Epithelial cell of esophagus (primary cell): Measurements from ENCODE around the gene KCNE4.

Experiments used
- DNase-seq: peaks from one replicate; pipeline ENCODE4 v3.0.0; 2010; ENCODE audit warnings: low read depth
- H3K4me3 ChIP-seq: 2 replicates; pipeline ENCODE4 v1.5.1; 2011; ENCODE audit warnings: mild to moderate bottlenecking, low read length, control low read depth
- CTCF ChIP-seq: IDR thresholded peaks from 2 replicates; pipeline ENCODE4 v1.5.1; 2011; ENCODE audit warnings: low read depth, mild to moderate bottlenecking, low read length, control low read depth, inconsistent platforms; ENCODE audit not compliant: insufficient read depth; ENCODE audit errors: missing control alignments

Gene KCNE4, protein sequence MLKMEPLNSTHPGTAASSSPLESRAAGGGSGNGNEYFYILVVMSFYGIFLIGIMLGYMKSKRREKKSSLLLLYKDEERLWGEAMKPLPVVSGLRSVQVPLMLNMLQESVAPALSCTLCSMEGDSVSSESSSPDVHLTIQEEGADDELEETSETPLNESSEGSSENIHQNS

GRCh38 chr2:223051693-223052289 is at the start of gene KCNE4:
Gene KCNE4, plus strand, starts transcription at chr2:223052190. Its CDS starts 641 bp downstream, at chr2:223052831.
- DNase-seq = no peak
- H3K4me3 ChIP-seq = peak within 1 kb of the TSS; percentile 29
- no peak for TF ChIP-seq CTCF

- no peak for DNase-seq
- H3K4me3 ChIP-seq = no peak overlapping the region
- TF ChIP-seq CTCF = no peak
Measured at GRCh38 chr2:223003191-223003590, 48.8 kb upstream of the KCNE4 start.

GRCh38 chr2:223005496-223005895 is 46.5 kb upstream of the KCNE4 start:
- H3K4me3 ChIP-seq = no peak overlapping the region
- no peak for DNase-seq
- TF ChIP-seq CTCF = no peak

GRCh38 chr2:223007531-223007930 is 44.5 kb upstream of the KCNE4 start:
- TF ChIP-seq CTCF = no peak
- peak; percentile 27 for DNase-seq

DNA sequence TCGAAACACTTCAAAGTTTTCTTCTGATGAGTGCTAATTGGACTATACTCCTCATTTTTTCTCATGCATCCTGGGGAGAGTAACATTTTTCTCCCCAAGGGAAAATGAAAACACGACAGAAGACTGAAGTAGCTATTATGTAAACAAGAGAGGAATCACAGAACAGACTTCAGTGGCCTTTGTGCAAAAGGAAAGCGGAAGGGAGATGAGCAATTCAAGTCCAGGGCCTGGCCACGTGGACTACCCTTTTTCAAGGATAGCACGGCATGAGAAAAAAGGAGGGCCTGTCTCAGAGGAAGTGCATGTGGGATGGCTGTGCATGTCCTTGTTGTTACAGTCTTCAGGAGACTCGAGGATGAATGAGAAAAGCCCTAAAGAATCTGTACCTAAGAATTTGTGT is 43.8 kb upstream of the KCNE4 start:
- no peak for TF ChIP-seq CTCF
- no peak overlapping the region for H3K4me3 ChIP-seq
- no peak for DNase-seq

More at GRCh38 chr2:223007531-223007930, 44.5 kb upstream of the KCNE4 start:
- H3K4me3 ChIP-seq = no peak overlapping the region

- H3K4me3 ChIP-seq = no peak overlapping the region
- TF ChIP-seq CTCF = no peak
- no peak for DNase-seq
Measured at GRCh38 chr2:223008956-223009355, 43.0 kb upstream of the KCNE4 start.

- no peak overlapping the region for H3K4me3 ChIP-seq
- DNase-seq = peak; percentile 33
- no peak for TF ChIP-seq CTCF
Measured at GRCh38 chr2:223010641-223011040, 41.3 kb upstream of the KCNE4 start.
